DMS 273 treated with DMSO at 0.1 percent for 48 hours (cell line): ENCODE results near the gene RANBP6.

Source experiments
- DNase-seq: peaks from one replicate; lab custom pipeline; 2025; lab: John Stamatoyannopoulos, UW

RANBP6 gene

GRCh38 chr9:6007058-6007769 is 8.2 kb downstream of the RANBP6 start:
- peak; percentile 83 for DNase-seq

- no peak for DNase-seq
These were observed 8.7 kb downstream of the RANBP6 start for GRCh38 chr9:6006749-6007057.

GRCh38 chr9:6000955-6001354 is 14.5 kb downstream of the RANBP6 start:
- DNase-seq = no peak

GRCh38 chr9:5999443-6000101 is 15.9 kb downstream of the RANBP6 start:
- DNase-seq = no peak

- no peak for DNase-seq
These were observed 20.9 kb downstream of the RANBP6 start for GRCh38 chr9:5994493-5994892.

GRCh38 chr9:5988265-5988664 is 27.2 kb downstream of the RANBP6 start:
- no peak for DNase-seq

- no peak for DNase-seq
These were observed 32.4 kb downstream of the RANBP6 start for GRCh38 chr9:5983042-5983441.

- no peak for DNase-seq
These were observed 33.1 kb downstream of the RANBP6 start for GRCh38 chr9:5982317-5982716.

GRCh38 chr9:5978523-5978922 is 36.9 kb downstream of the RANBP6 start:
- DNase-seq = no peak

GRCh38 chr9:5976674-5977397 is 38.6 kb downstream of the RANBP6 start:
- DNase-seq = no peak

GRCh38 chr9:5971740-5972139 is 43.7 kb downstream of the RANBP6 start:
- DNase-seq = no peak
